Measurements from ENCODE around the gene RYR1. TPM values are rescaled to one million over a fixed set of nuclear protein-coding genes. Genes with fewer than 3 reads are reported as not detected.

Gene RYR1
- total and polyA plus RNA-seq, 2 of the 8 experiments (the other 6 are each of a cell fraction or from before 2014, with no cell fraction given), result 5.8 to 11.8 TPM

- no peak overlapping the region for H3K4me3 ChIP-seq (ENCODE audit: extremely low read depth in 1 of 4, insufficient read depth in 2 of 4, low read depth in 3 of 4, low read length in 4 of 4)
- no peak overlapping the region for H4K8ac ChIP-seq (ENCODE audit: extremely low read depth, insufficient read depth, low read length)
- no peak overlapping the region for H2BK12ac ChIP-seq (ENCODE audit: low read depth, low read length)
- TF ChIP-seq SP4 (IDR thresholded peaks at IDR 0.05; ENCODE audit: low read length) (no peak), NRF1 (IDR thresholded peaks at IDR 0.05; ENCODE audit: low read depth, low read length) (no peak), GTF2F1 (IDR thresholded peaks at IDR 0.05; ENCODE audit: borderline replicate concordance, low read depth, low read length) (no peak), NANOG (IDR thresholded peaks at IDR 0.05; ENCODE audit: insufficient read depth, low read depth, low read length, poor library complexity, severe bottlenecking) (no peak), SRF (IDR thresholded peaks at IDR 0.05; ENCODE audit: low read depth, low read length) (no peak), RAD21 (IDR thresholded peaks at IDR 0.05 in 1 of 2, conservative IDR thresholded peaks at IDR 0.05 in 1 of 2; ENCODE audit: low read depth in 2 of 2, low read length in 2 of 2) (no peak), FOSL1 (IDR thresholded peaks at IDR 0.05; ENCODE audit: insufficient read depth, low read depth, low read length) (no peak), POU5F1 (IDR thresholded peaks at IDR 0.05; ENCODE audit: low read depth, low read length) (no peak), BRCA1 (IDR thresholded peaks at IDR 0.05; ENCODE audit: low read depth, low read length) (no peak), CHD2 (IDR thresholded peaks at IDR 0.05; ENCODE audit: low read length) (no peak), SIX5 (IDR thresholded peaks at IDR 0.05; ENCODE audit: low read depth, low read length) (no peak), EGR1 (IDR thresholded peaks at IDR 0.05; ENCODE audit: borderline replicate concordance, low read depth, low read length) (no peak), YY1 (IDR thresholded peaks at IDR 0.05; ENCODE audit: low read depth, low read length) (no peak)
- no peak for FAIRE-seq
- H3K9me3 ChIP-seq (ENCODE audit: insufficient read depth in 2 of 2, low read depth in 1 of 2, low read length in 1 of 2), result no peaks in the 10 kb centered on the region
- no peak overlapping the region for H3K4me2 ChIP-seq (ENCODE audit: insufficient read depth in 1 of 2, low read depth in 2 of 2, low read length in 2 of 2)
- no peak overlapping the region for H3K18ac ChIP-seq (ENCODE audit: extremely low read depth, low read length)
- H3K9ac ChIP-seq (replicated peaks in 1 of 4; ENCODE audit: extremely low read depth in 1 of 4, low read depth in 3 of 4, low read length in 3 of 4), result no peak overlapping the region
- no peaks in the 10 kb centered on the region for H3K79me2 ChIP-seq (ENCODE audit: control insufficient read depth in 1 of 2, insufficient read depth in 2 of 2, low read length in 2 of 2)
- H3K79me1 ChIP-seq (ENCODE audit: low read depth, low read length), result no peaks in the 10 kb centered on the region
- H3K4ac ChIP-seq (replicated peaks; ENCODE audit: insufficient read length, low read depth, low read length), result no peak overlapping the region
- H3K23me2 ChIP-seq (ENCODE audit: low read depth, low read length), result no peaks in the 10 kb centered on the region
- no peaks in the 10 kb centered on the region for H4K20me1 ChIP-seq (replicated peaks in 1 of 2; ENCODE audit: control insufficient read depth in 1 of 2, insufficient read depth in 2 of 2, low read length in 2 of 2)
- no peak overlapping the region for H3K56ac ChIP-seq (replicated peaks; ENCODE audit: insufficient read length, low read depth, low read length)
- no peak overlapping the region for H2BK120ac ChIP-seq (replicated peaks; ENCODE audit: low read depth, low read length)
- ChIA-PET POLR2A (ENCODE audit: partially characterized antibody) (interaction anchor here (0.9 to 1.0 kb wide), 2 partner anchors 14 to 159 kb away, joined by 4 to 5 read pairs; no protein-coding TSS in a partner anchor), CTCF (ENCODE audit: partially characterized antibody) (interaction anchor here (0.6 to 1.0 kb wide), 3 partner anchors 29 to 209 kb away, joined by 3 read pairs; partner anchors contain the start of gene PSMD8)
- no peak overlapping the region for H3K14ac ChIP-seq (ENCODE audit: insufficient read length)
- H4K91ac ChIP-seq (replicated peaks; ENCODE audit: insufficient read length, low read length), result no peak overlapping the region
- H3K27ac ChIP-seq (ENCODE audit: low read depth, low read length), result no peak overlapping the region
- H2AK5ac ChIP-seq (ENCODE audit: low read depth, low read length), result no peak overlapping the region
- no peak overlapping the region for H2BK15ac ChIP-seq (ENCODE audit: low read length)
- H3K27me3 ChIP-seq (replicated peaks in 1 of 4; ENCODE audit: control insufficient read depth in 3 of 4, extremely low read depth in 1 of 4, insufficient read depth in 3 of 4, low read length in 3 of 4), result no peaks in the 10 kb centered on the region
- H3K23ac ChIP-seq (ENCODE audit: insufficient read length), result no peak overlapping the region
- no peak overlapping the region for H2AFZ ChIP-seq (ENCODE audit: low read length)
- H2BK20ac ChIP-seq (ENCODE audit: low read length), result no peak overlapping the region
- no peak overlapping the region for H2BK5ac ChIP-seq (ENCODE audit: low read depth, low read length)
- 92% methylated on average over 9 of the region's 14 CpGs; no CpG with 5 or more reads in 1 of the 2 experiments for WGBS, 2 experiments (ENCODE audit: extremely low coverage in 1 of 2, insufficient coverage in 1 of 2, insufficient read length in 1 of 2, insufficient replicate concordance in 2 of 2, low coverage in 1 of 2, low lambda C conversion rate in 2 of 2, missing lambda C conversion rate in 1 of 2)
- no peaks in the 10 kb centered on the region for H3K4me1 ChIP-seq (replicated peaks in 1 of 4; ENCODE audit: control insufficient read depth in 3 of 4, insufficient read depth in 4 of 4, low read length in 3 of 4)
- DNase-seq (ENCODE audit: low read depth in 1 of 2, low spot score in 2 of 2), result no peak
- H3K36me3 ChIP-seq (ENCODE audit: control insufficient read depth in 2 of 4, insufficient read depth in 4 of 4, low read length in 3 of 4), result peaks cover 0 to 12% (median 0%) of the 10 kb centered on the region in 4 experiments; a peak in 4 of 8 replicates
- H4K5ac ChIP-seq (ENCODE audit: insufficient read length, low read depth, low read length), result no peak overlapping the region
Observed at GRCh38 chr19:38583219-38583984, 149.9 kb downstream of the RYR1 start.
